IPS-18a (cell line): ENCODE data around the gene VDR.

Experiments
- H3K27ac ChIP-seq: one replicate; pipeline ENCODE4 v1.5.1; 2013; ENCODE audit warnings: low read length
- H3K27me3 ChIP-seq: one replicate; pipeline ENCODE4 v1.6.1; 2013; ENCODE audit warnings: mild to moderate bottlenecking, low read length; ENCODE audit not compliant: control insufficient read depth, insufficient read depth
- H3K36me3 ChIP-seq: one replicate; pipeline ENCODE4 v1.6.1; 2013; ENCODE audit warnings: low read depth, low read length; ENCODE audit not compliant: control insufficient read depth
- H3K4me1 ChIP-seq: one replicate; pipeline ENCODE4 v1.6.1; 2013; ENCODE audit warnings: low read depth, low read length; ENCODE audit not compliant: control insufficient read depth
- H3K4me3 ChIP-seq: one replicate; pipeline ENCODE4 v1.5.1; 2013; ENCODE audit warnings: low read length
- H3K9ac ChIP-seq: one replicate; pipeline ENCODE4 v1.6.1; 2013; ENCODE audit warnings: mild to moderate bottlenecking, low read length, moderate library complexity
- H3K9me3 ChIP-seq: one replicate; pipeline ENCODE4 v1.6.1; 2013; ENCODE audit warnings: low read depth, low read length; ENCODE audit not compliant: control insufficient read depth

VDR gene

GRCh38 chr12:47793015-47793681, 111.6 kb downstream of the VDR start:
- H3K27ac ChIP-seq, result no peak overlapping the region
- H3K36me3 ChIP-seq, result peaks cover 51% of the 10 kb centered on the region
- H3K9ac ChIP-seq, result no peak overlapping the region
- H3K4me1 ChIP-seq, result no peaks in the 10 kb centered on the region
- no peaks in the 10 kb centered on the region for H3K27me3 ChIP-seq
- H3K4me3 ChIP-seq, result no peak overlapping the region
- H3K9me3 ChIP-seq, result no peaks in the 10 kb centered on the region

- H3K36me3 ChIP-seq, result peaks cover 63% of the 10 kb centered on the region
- H3K4me3 ChIP-seq, result no peak overlapping the region
- no peaks in the 10 kb centered on the region for H3K9me3 ChIP-seq
- no peak overlapping the region for H3K9ac ChIP-seq
- no peaks in the 10 kb centered on the region for H3K4me1 ChIP-seq
- no peaks in the 10 kb centered on the region for H3K27me3 ChIP-seq
- no peak overlapping the region for H3K27ac ChIP-seq
Measured at GRCh38 chr12:47791874-47792273, 112.9 kb downstream of the VDR start.
